CD4-positive, alpha-beta T cell (primary cell): ENCODE results near the gene AUTS2. TPM values are rescaled to one million over a fixed set of nuclear protein-coding genes. Genes with fewer than 3 reads are reported as not detected.

ENCODE experiments used
- ATAC-seq: fragments of 200-7000 bp; cut with Tn5 transposase; one replicate; pipeline ENCODE4 v1.10.0; 2022; ENCODE audit warnings: mild to moderate bottlenecking; ENCODE audit not compliant: poor library complexity
- CTCF ChIA-PET: fragments of 350-600 bp; sonication (Branson Sonifier 250); formaldehyde crosslinking; loops from one replicate; lab custom pipeline; 2021; ENCODE audit warnings: antibody characterized with exemption, inconsistent platforms; lab: Charles Lee
- POLR2A ChIA-PET: fragments of 350-600 bp; sonication (Branson Sonifier 250); formaldehyde crosslinking; loops from one replicate; lab custom pipeline; 2021; ENCODE audit warnings: antibody characterized with exemption, inconsistent platforms; lab: Charles Lee
- DNase-seq, 14 experiments: peaks; one replicate each; pipeline ENCODE4 v3.0.0-alpha.2; 2013 to 2020; ENCODE audit warnings: mixed read lengths in 2 of 14
- H3K27ac ChIP-seq, 2 donors: one replicate each; pipeline versions ENCODE4 v1.5.1 to v1.7.0; 2013; ENCODE audit warnings: low read length in 2 of 2, low read depth in 1 of 2, mild to moderate bottlenecking in 1 of 2
- H3K27me3 ChIP-seq, 2 experiments: 1 replicate in 1 of 2; 2 replicates in 1 of 2; pipeline versions ENCODE4 v1.6.1 to v1.7.0; 2013; ENCODE audit warnings: low read length in 2 of 2, control low read depth in 1 of 2, mild to moderate bottlenecking in 1 of 2, moderate library complexity in 1 of 2; ENCODE audit not compliant: insufficient read depth in 2 of 2, control insufficient read depth in 1 of 2
- H3K36me3 ChIP-seq: one replicate; pipeline ENCODE4 v1.6.1; 2013; ENCODE audit warnings: low read length, control low read depth; ENCODE audit not compliant: insufficient read depth
- H3K4me1 ChIP-seq: one replicate; pipeline ENCODE4 v1.6.1; 2013; ENCODE audit warnings: low read length, control low read depth; ENCODE audit not compliant: insufficient read depth
- H3K4me3 ChIP-seq: one replicate; pipeline ENCODE4 v1.5.1; 2013; ENCODE audit warnings: mild to moderate bottlenecking, low read length, moderate library complexity
- H3K9me3 ChIP-seq, 2 experiments: 1 replicate in 1 of 2; 2 replicates in 1 of 2; pipeline versions ENCODE4 v1.6.1 to v1.7.0; 2013; ENCODE audit warnings: low read length in 2 of 2, mild to moderate bottlenecking in 2 of 2, control low read depth in 1 of 2, moderate library complexity in 1 of 2; ENCODE audit not compliant: control insufficient read depth in 1 of 2, insufficient read depth in 1 of 2
- H3K27ac Mint-ChIP-seq: one replicate; pipeline ENCODE4 v1.8.0; 2020; ENCODE audit warnings: mixed read lengths
- H3K27me3 Mint-ChIP-seq: one replicate; pipeline ENCODE4 v1.8.0; 2021; ENCODE audit warnings: mixed read lengths
- H3K36me3 Mint-ChIP-seq: one replicate; pipeline ENCODE4 v1.8.0; 2021; ENCODE audit warnings: low read depth, mixed read lengths
- H3K4me1 Mint-ChIP-seq: one replicate; pipeline ENCODE4 v1.8.0; 2021; ENCODE audit warnings: low read depth, mixed read lengths
- H3K4me3 Mint-ChIP-seq: one replicate; pipeline ENCODE4 v1.8.0; 2020; ENCODE audit warnings: mild to moderate bottlenecking, mixed read lengths
- H3K9me3 Mint-ChIP-seq: one replicate; pipeline ENCODE4 v1.8.0; 2020; ENCODE audit warnings: mixed read lengths
- CTCF ChIP-seq: fragments of 200-600 bp; IDR thresholded peaks from one replicate; pipeline ENCODE4 v1.8.0; 2022; ENCODE audit warnings: antibody characterized with exemption, mild to moderate bottlenecking
- intact Hi-C, 2 experiments: fragments of 100-400 bp; cut with DNase I in 1 of 2; cut with micrococcal nuclease in 1 of 2; formaldehyde crosslinking; loops; one replicate each; pipeline versions ENCODE4 v1.15.1 to v1.9.0; 2023 to 2025; cut with DNase I, micrococcal nuclease
- total RNA-seq, 174 experiments: library from RNA in 2 of 174; stranded (reverse) in 2 of 174; gene quantifications; one replicate each; pipeline ENCODE4 v1.2.3 and lab custom pipeline; 2021 to 2026

The AUTS2 gene
- total RNA-seq, 2 experiments from 2014 or later = 43.6 to 47.6 TPM

- H3K9me3 Mint-ChIP-seq = no peaks in the 10 kb centered on the region
Measured at GRCh38 chr7:69893906-69894305, 295.6 kb downstream of the AUTS2 start.

GRCh38 chr7:69895446-69895845 is 297.2 kb downstream of the AUTS2 start:
- Mint-ChIP-seq H3K4me1 (no peaks in the 10 kb centered on the region), H3K9me3 (no peaks in the 10 kb centered on the region), H3K36me3 (no peaks in the 10 kb centered on the region), H3K27me3 (no peaks in the 10 kb centered on the region), H3K27ac (no peak overlapping the region), H3K4me3 (no peak overlapping the region)
- DNase-seq (no peak), ATAC-seq (no peak)
- no peaks in the 10 kb centered on the region for H3K4me1 ChIP-seq
- H3K36me3 ChIP-seq = no peaks in the 10 kb centered on the region
- H3K9me3 ChIP-seq = no peaks in the 10 kb centered on the region
- no peak overlapping the region for H3K4me3 ChIP-seq
- H3K27ac ChIP-seq = no peak overlapping the region
- intact Hi-C loops = no loop called here
- TF ChIP-seq CTCF = no peak
- ChIA-PET CTCF (no interaction called here), POLR2A (no interaction called here)
- no peaks in the 10 kb centered on the region for H3K27me3 ChIP-seq

More at GRCh38 chr7:69893906-69894305, 295.6 kb downstream of the AUTS2 start:
- Histone ChIP-seq H3K4me1 (no peaks in the 10 kb centered on the region), H3K36me3 (no peaks in the 10 kb centered on the region), H3K4me3 (no peak overlapping the region), H3K27ac (no peak overlapping the region), H3K27me3 (no peaks in the 10 kb centered on the region), H3K9me3 (no peaks in the 10 kb centered on the region)
- no peaks in the 10 kb centered on the region for H3K4me1 Mint-ChIP-seq
- DNase-seq (no peak), ATAC-seq (no peak)
- POLR2A ChIA-PET = no interaction called here
- H3K36me3 Mint-ChIP-seq = no peaks in the 10 kb centered on the region
- H3K4me3 Mint-ChIP-seq = no peak overlapping the region
- intact Hi-C loops = no loop called here
- no peak for TF ChIP-seq CTCF
- no peak overlapping the region for H3K27ac Mint-ChIP-seq
- no peaks in the 10 kb centered on the region for H3K27me3 Mint-ChIP-seq
- CTCF ChIA-PET = no interaction called here

- H3K27me3 ChIP-seq = no peaks in the 10 kb centered on the region
- Mint-ChIP-seq H3K4me1 (no peaks in the 10 kb centered on the region), H3K36me3 (no peaks in the 10 kb centered on the region), H3K27me3 (no peaks in the 10 kb centered on the region), H3K4me3 (no peak overlapping the region), H3K27ac (no peak overlapping the region), H3K9me3 (no peaks in the 10 kb centered on the region)
- POLR2A ChIA-PET = no interaction called here
- no peak for TF ChIP-seq CTCF
- CTCF ChIA-PET = no interaction called here
- DNase-seq (no peak), ATAC-seq (no peak)
- H3K36me3 ChIP-seq = no peaks in the 10 kb centered on the region
- H3K27ac ChIP-seq = no peak overlapping the region
- H3K9me3 ChIP-seq = no peaks in the 10 kb centered on the region
- no peaks in the 10 kb centered on the region for H3K4me1 ChIP-seq
- no peak overlapping the region for H3K4me3 ChIP-seq
- intact Hi-C loops = no loop called here
Measured at GRCh38 chr7:69896121-69896520, 297.8 kb downstream of the AUTS2 start.
